CD4-positive, alpha-beta T cell (primary cell): ENCODE measurements around the gene RXFP2. TPM values are rescaled to one million over a fixed set of nuclear protein-coding genes. Genes with fewer than 3 reads are reported as not detected.

Source experiments
- ATAC-seq: fragments of 200-7000 bp; cut with Tn5 transposase; one replicate; pipeline ENCODE4 v1.10.0; 2022; ENCODE audit warnings: mild to moderate bottlenecking; ENCODE audit not compliant: poor library complexity
- CTCF ChIA-PET: fragments of 350-600 bp; sonication (Branson Sonifier 250); formaldehyde crosslinking; loops from one replicate; lab custom pipeline; 2021; ENCODE audit warnings: antibody characterized with exemption, inconsistent platforms; lab: Charles Lee
- POLR2A ChIA-PET: fragments of 350-600 bp; sonication (Branson Sonifier 250); formaldehyde crosslinking; loops from one replicate; lab custom pipeline; 2021; ENCODE audit warnings: antibody characterized with exemption, inconsistent platforms; lab: Charles Lee
- DNase-seq, 14 experiments: peaks; one replicate each; pipeline ENCODE4 v3.0.0-alpha.2; 2013 to 2020; ENCODE audit warnings: mixed read lengths in 2 of 14
- H3K27ac ChIP-seq, 2 donors: one replicate each; pipeline versions ENCODE4 v1.5.1 to v1.7.0; 2013; ENCODE audit warnings: low read length in 2 of 2, low read depth in 1 of 2, mild to moderate bottlenecking in 1 of 2
- H3K27me3 ChIP-seq, 2 experiments: 1 replicate in 1 of 2; 2 replicates in 1 of 2; pipeline versions ENCODE4 v1.6.1 to v1.7.0; 2013; ENCODE audit warnings: low read length in 2 of 2, control low read depth in 1 of 2, mild to moderate bottlenecking in 1 of 2, moderate library complexity in 1 of 2; ENCODE audit not compliant: insufficient read depth in 2 of 2, control insufficient read depth in 1 of 2
- H3K36me3 ChIP-seq: one replicate; pipeline ENCODE4 v1.6.1; 2013; ENCODE audit warnings: low read length, control low read depth; ENCODE audit not compliant: insufficient read depth
- H3K4me1 ChIP-seq: one replicate; pipeline ENCODE4 v1.6.1; 2013; ENCODE audit warnings: low read length, control low read depth; ENCODE audit not compliant: insufficient read depth
- H3K4me3 ChIP-seq: one replicate; pipeline ENCODE4 v1.5.1; 2013; ENCODE audit warnings: mild to moderate bottlenecking, low read length, moderate library complexity
- H3K9me3 ChIP-seq, 2 experiments: 1 replicate in 1 of 2; 2 replicates in 1 of 2; pipeline versions ENCODE4 v1.6.1 to v1.7.0; 2013; ENCODE audit warnings: low read length in 2 of 2, mild to moderate bottlenecking in 2 of 2, control low read depth in 1 of 2, moderate library complexity in 1 of 2; ENCODE audit not compliant: control insufficient read depth in 1 of 2, insufficient read depth in 1 of 2
- H3K27ac Mint-ChIP-seq: one replicate; pipeline ENCODE4 v1.8.0; 2020; ENCODE audit warnings: mixed read lengths
- H3K27me3 Mint-ChIP-seq: one replicate; pipeline ENCODE4 v1.8.0; 2021; ENCODE audit warnings: mixed read lengths
- H3K36me3 Mint-ChIP-seq: one replicate; pipeline ENCODE4 v1.8.0; 2021; ENCODE audit warnings: low read depth, mixed read lengths
- H3K4me1 Mint-ChIP-seq: one replicate; pipeline ENCODE4 v1.8.0; 2021; ENCODE audit warnings: low read depth, mixed read lengths
- H3K4me3 Mint-ChIP-seq: one replicate; pipeline ENCODE4 v1.8.0; 2020; ENCODE audit warnings: mild to moderate bottlenecking, mixed read lengths
- H3K9me3 Mint-ChIP-seq: one replicate; pipeline ENCODE4 v1.8.0; 2020; ENCODE audit warnings: mixed read lengths
- CTCF ChIP-seq: fragments of 200-600 bp; IDR thresholded peaks from one replicate; pipeline ENCODE4 v1.8.0; 2022; ENCODE audit warnings: antibody characterized with exemption, mild to moderate bottlenecking
- intact Hi-C, 2 experiments: fragments of 100-400 bp; cut with DNase I in 1 of 2; cut with micrococcal nuclease in 1 of 2; formaldehyde crosslinking; loops; one replicate each; pipeline versions ENCODE4 v1.15.1 to v1.9.0; 2023 to 2025; cut with DNase I, micrococcal nuclease
- total RNA-seq, 174 experiments: library from RNA in 2 of 174; stranded (reverse) in 2 of 174; gene quantifications; one replicate each; pipeline ENCODE4 v1.2.3 and lab custom pipeline; 2021 to 2026

The RXFP2 gene
- total RNA-seq, 2 experiments from 2014 or later, result not detected

GRCh38 chr13:31765138-31765785 lies 25.9 kb downstream of the RXFP2 start:
- Histone ChIP-seq H3K27me3 (peaks cover 0 to 4% of the 10 kb centered on the region in 2 experiments), H3K4me1 (no peaks in the 10 kb centered on the region), H3K4me3 (no peak overlapping the region), H3K9me3 (no peaks in the 10 kb centered on the region), H3K36me3 (no peaks in the 10 kb centered on the region), H3K27ac (no peak overlapping the region)
- DNase-seq (no peak), ATAC-seq (no peak)
- ChIA-PET POLR2A (no interaction called here), CTCF (no interaction called here)
- Mint-ChIP-seq H3K36me3 (no peaks in the 10 kb centered on the region), H3K27ac (no peak overlapping the region), H3K4me3 (no peak overlapping the region), H3K4me1 (no peaks in the 10 kb centered on the region), H3K27me3 (peaks cover 4% of the 10 kb centered on the region), H3K9me3 (no peaks in the 10 kb centered on the region)
- TF ChIP-seq CTCF, result no peak
- intact Hi-C loops, result no loop called here

- ChIA-PET CTCF (no interaction called here), POLR2A (no interaction called here)
- intact Hi-C loops, result no loop called here
- DNase-seq (no peak), ATAC-seq (no peak)
- Histone ChIP-seq H3K9me3 (no peaks in the 10 kb centered on the region), H3K4me1 (no peaks in the 10 kb centered on the region), H3K4me3 (no peak overlapping the region), H3K36me3 (no peaks in the 10 kb centered on the region), H3K27me3 (peaks cover 0 to 4% of the 10 kb centered on the region in 2 experiments), H3K27ac (no peak overlapping the region)
- no peak for TF ChIP-seq CTCF
- no peak overlapping the region for H3K4me3 Mint-ChIP-seq
- no peaks in the 10 kb centered on the region for H3K36me3 Mint-ChIP-seq
- H3K27ac Mint-ChIP-seq, result no peak overlapping the region
- H3K9me3 Mint-ChIP-seq, result no peaks in the 10 kb centered on the region
- no peaks in the 10 kb centered on the region for H3K4me1 Mint-ChIP-seq
- peaks cover 4% of the 10 kb centered on the region for H3K27me3 Mint-ChIP-seq
Observed at GRCh38 chr13:31767175-31767900, 28.0 kb downstream of the RXFP2 start.

GRCh38 chr13:31768351-31768750 lies 29.0 kb downstream of the RXFP2 start:
- no peaks in the 10 kb centered on the region for H3K27me3 ChIP-seq
- no peaks in the 10 kb centered on the region for H3K4me1 ChIP-seq
- ATAC-seq (no peak), DNase-seq (no peak)
- H3K27ac ChIP-seq, result no peak overlapping the region
- intact Hi-C loops, result no loop called here
- no peak for TF ChIP-seq CTCF
- no peak overlapping the region for H3K4me3 Mint-ChIP-seq
- CTCF ChIA-PET, result no interaction called here
- POLR2A ChIA-PET, result no interaction called here
- peaks cover 4% of the 10 kb centered on the region for H3K27me3 Mint-ChIP-seq
- no peaks in the 10 kb centered on the region for H3K36me3 Mint-ChIP-seq
- H3K27ac Mint-ChIP-seq, result no peak overlapping the region
- H3K4me3 ChIP-seq, result no peak overlapping the region
- no peaks in the 10 kb centered on the region for H3K9me3 Mint-ChIP-seq
- H3K4me1 Mint-ChIP-seq, result peaks cover under 1% of the 10 kb centered on the region
- no peaks in the 10 kb centered on the region for H3K36me3 ChIP-seq
- no peaks in the 10 kb centered on the region for H3K9me3 ChIP-seq
